Body of pancreas (tissue), 4 donors: ENCODE measurements around the gene A3GALT2. TPM values are rescaled to one million over a fixed set of nuclear protein-coding genes. Genes with fewer than 3 reads are reported as not detected.
A peak's percentile ranks its signal among the peaks of the same experiment; 100 is the strongest.

Source experiments
- ATAC-seq: fragments of 150-250 bp; one replicate; pipeline ENCODE4 v1.9.1; 2016
- DNase-seq, 4 donors: peaks; one replicate each; pipeline ENCODE4 v3.0.0-alpha.2; 2019
- H3K27ac ChIP-seq, 4 donors: fragments of 200-600 bp; sonication (generic); 1 replicate in 3 of 4; 2 replicates in 1 of 4; pipeline versions ENCODE4 v1.5.1 to v1.6.1; 2016 to 2019; ENCODE audit warnings: mild to moderate bottlenecking in 1 of 4, mixed read lengths in 1 of 4, moderate library complexity in 1 of 4
- H3K27me3 ChIP-seq, 2 donors: fragments of 200-600 bp; sonication (generic); one replicate each; pipeline ENCODE4 v1.6.0; 2016; ENCODE audit warnings: mild to moderate bottlenecking in 1 of 2
- H3K36me3 ChIP-seq, 2 donors: fragments of 200-600 bp; sonication (generic); replicated peaks in 1 of 2; 2 replicates each; pipeline ENCODE4 v1.5.1; 2016; ENCODE audit warnings: low read depth in 2 of 2; ENCODE audit not compliant: insufficient read depth in 1 of 2
- H3K4me1 ChIP-seq: fragments of 200-600 bp; sonication (generic); one replicate; pipeline ENCODE4 v1.6.0; 2016
- H3K4me3 ChIP-seq, 2 donors: fragments of 200-600 bp; sonication (generic); 1 replicate in 1 of 2; 2 replicates in 1 of 2; pipeline ENCODE4 v1.5.1; 2016 to 2019
- H3K9me3 ChIP-seq, 3 donors: fragments of 200-600 bp; sonication (generic); 1 replicate in 2 of 3; 2 replicates in 1 of 3; pipeline ENCODE4 v1.5.1; 2016
- CTCF ChIP-seq, 7 experiments: fragments of 450-650 bp in 4 of 7; fragments of 200-600 bp in 3 of 7; sonication (generic) in 3 of 7; IDR thresholded peaks; one replicate each; pipeline ENCODE4 v1.5.1; 2016 to 2019; ENCODE audit warnings: antibody characterized with exemption in 7 of 7
- POLR2A ChIP-seq, 3 donors: fragments of 450-650 bp; IDR thresholded peaks; one replicate each; pipeline ENCODE4 v1.6.1; 2016; ENCODE audit warnings: antibody characterized with exemption in 3 of 3, mild to moderate bottlenecking in 2 of 3
- WGBS, 2 donors: methylation state at CpG; one replicate each; pipeline ENCODE4 v1.1.5; 2017; 5-methylcytosine and 5-hydroxymethylcytosine counted together
- intact Hi-C: fragments of 100-400 bp; cut with DNase I; formaldehyde crosslinking; loops from one replicate; pipeline ENCODE4 v1.15.1; 2023
- total RNA-seq, 2 donors: library from RNA; depleted of rRNA; stranded (reverse); fragments of >200 nt; gene quantifications; one replicate each; pipeline ENCODE4 v1.1.0, GENCODE V29; 2016

The A3GALT2 gene
- total RNA-seq, 2 donors from 2014 or later = not detected

- H3K27me3 ChIP-seq = no peaks in the 10 kb centered on the region
- H3K9me3 ChIP-seq = no peaks in the 10 kb centered on the region
- peak in 3 of 4 donors; percentile 43 to 65 (median 43) for DNase-seq
- peaks cover 66% of the 10 kb centered on the region for H3K4me1 ChIP-seq
- WGBS, 2 donors = 54 to 62% methylated on average over 17 of the region's 17 CpGs
- H3K27ac ChIP-seq = peak overlapping the region in 3 of 4 donors; percentile 14 to 62 (median 44)
- intact Hi-C loops = no loop called here
- no peak for ATAC-seq
- TF ChIP-seq POLR2A (IDR thresholded peaks at IDR 0.05) (peak in 2 of 3 donors; percentile 5 to 6), CTCF (IDR thresholded peaks at IDR 0.05) (no peak)
- H3K36me3 ChIP-seq = peaks cover 18 to 24% of the 10 kb centered on the region in 2 donors
- H3K4me3 ChIP-seq = no peak overlapping the region
Measured at GRCh38 chr1:33334081-33334552, 13.2 kb upstream of the A3GALT2 start.

DNA sequence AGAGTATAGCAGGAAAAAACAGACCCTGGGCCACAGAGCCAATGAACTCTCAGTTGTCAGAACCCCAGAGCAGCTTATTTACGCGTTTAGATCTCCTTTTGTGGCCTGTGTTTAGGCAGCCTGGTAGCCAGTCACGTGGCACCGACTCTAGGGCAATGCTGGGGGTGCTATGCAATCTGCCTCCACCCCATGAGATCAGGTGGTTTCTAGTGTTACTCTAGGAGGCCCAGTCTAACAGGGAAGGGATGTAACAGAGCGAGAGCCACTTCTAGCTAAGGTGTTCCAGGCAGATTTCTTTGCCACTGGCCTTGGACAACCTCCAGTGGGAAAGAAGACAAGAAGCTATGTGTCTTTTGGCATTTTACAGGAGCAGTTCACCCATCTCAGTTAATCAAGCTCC lies 12.0 kb upstream of the A3GALT2 start:
- Histone ChIP-seq H3K9me3 (no peaks in the 10 kb centered on the region), H3K27ac (peak overlapping the region in 2 of 4 donors; percentile 19 to 44), H3K4me1 (peaks cover 57% of the 10 kb centered on the region), H3K27me3 (no peaks in the 10 kb centered on the region), H3K36me3 (peaks cover 26 to 32% of the 10 kb centered on the region in 2 donors), H3K4me3 (no peak overlapping the region)
- intact Hi-C loops = no loop called here
- WGBS, 2 donors = 69 to 71% methylated on average over 5 of the region's 5 CpGs
- no peak for TF ChIP-seq CTCF (IDR thresholded peaks at IDR 0.05)
- no peak for TF ChIP-seq POLR2A (IDR thresholded peaks at IDR 0.05)
- DNase-seq = no peak
- ATAC-seq = no peak

DNA sequence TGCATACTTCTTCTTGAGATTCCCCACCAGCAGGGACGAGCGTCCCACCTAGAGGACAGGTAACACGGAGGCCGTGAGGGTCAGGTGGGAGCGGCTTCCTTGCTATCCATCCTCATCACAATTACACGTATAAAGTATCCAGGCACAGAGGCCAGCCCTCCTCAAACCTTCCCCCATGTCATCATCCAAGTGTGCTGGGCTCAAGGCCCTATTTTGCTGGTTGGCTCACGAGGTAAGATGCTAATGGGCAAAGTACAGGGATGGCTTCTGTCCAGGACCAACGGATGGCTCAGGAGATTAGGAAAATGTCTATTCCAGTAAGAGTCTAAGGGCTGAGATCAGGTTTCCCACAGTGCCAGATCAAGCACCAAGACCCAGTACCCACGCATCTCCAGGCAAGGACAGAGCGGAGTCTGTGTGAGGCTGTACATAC lies 11.5 kb upstream of the A3GALT2 start:
- 74 to 81% methylated on average over 10 of the region's 10 CpGs for WGBS, 2 donors
- DNase-seq (peak in 1 of 4 donors; percentile 33), ATAC-seq (no peak)
- intact Hi-C loops = no loop called here
- Histone ChIP-seq H3K4me3 (no peak overlapping the region), H3K36me3 (peaks cover 26 to 35% of the 10 kb centered on the region in 2 donors), H3K27ac (peak overlapping the region in 3 of 4 donors; percentile 7 to 44 (median 19)), H3K4me1 (peaks cover 57% of the 10 kb centered on the region), H3K9me3 (no peaks in the 10 kb centered on the region), H3K27me3 (no peaks in the 10 kb centered on the region)
- TF ChIP-seq POLR2A (IDR thresholded peaks at IDR 0.05) (no peak), CTCF (IDR thresholded peaks at IDR 0.05) (no peak)

DNA sequence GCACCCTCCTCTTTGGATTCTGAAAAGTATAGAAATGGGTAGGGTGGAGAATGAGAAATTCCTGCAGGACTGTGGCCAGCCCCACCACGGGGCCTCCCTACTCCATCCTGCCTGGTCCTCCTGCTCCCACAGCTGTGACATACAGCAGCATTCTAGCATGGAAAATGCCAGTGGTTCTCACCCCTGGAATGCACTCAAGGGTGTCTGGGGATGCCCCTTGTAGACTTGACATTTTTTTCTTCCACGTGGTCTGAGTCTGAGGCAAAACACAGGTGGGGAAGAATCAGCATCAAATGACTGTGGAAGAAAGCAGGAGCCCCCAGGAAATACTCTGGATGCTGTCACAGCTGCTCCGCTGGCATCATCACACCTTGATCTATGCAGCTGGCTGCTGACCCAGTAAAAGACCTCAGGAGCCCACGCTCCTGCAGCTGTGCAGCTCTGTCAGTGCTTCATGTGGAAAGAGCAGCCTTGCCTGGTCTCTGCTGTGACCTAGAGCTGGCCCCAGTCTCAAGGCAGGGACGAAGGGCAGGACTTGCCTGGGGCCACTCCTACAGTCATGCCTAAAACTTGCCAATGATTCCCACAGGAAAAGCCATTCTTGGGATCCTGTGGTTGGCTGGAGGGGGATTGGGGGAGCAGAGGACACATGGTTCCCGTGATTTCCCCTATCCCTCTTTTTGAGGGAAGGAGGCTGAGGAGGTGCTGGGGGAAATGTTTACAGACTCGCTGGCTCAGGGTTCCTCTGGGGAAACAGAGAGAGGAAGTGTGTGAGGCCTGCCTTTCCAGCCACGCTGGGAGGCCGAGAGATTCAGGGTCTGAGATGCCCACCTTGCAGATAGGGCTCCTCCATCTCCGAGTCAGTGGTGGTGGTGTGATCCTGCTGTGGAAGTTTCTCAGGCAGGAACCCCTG lies 10.8 kb upstream of the A3GALT2 start:
- Histone ChIP-seq H3K9me3 (no peaks in the 10 kb centered on the region), H3K4me3 (no peak overlapping the region), H3K27ac (peak overlapping the region in 2 of 4 donors; percentile 1 to 44), H3K27me3 (no peaks in the 10 kb centered on the region), H3K36me3 (peaks cover 26 to 35% of the 10 kb centered on the region in 2 donors), H3K4me1 (peaks cover 52% of the 10 kb centered on the region)
- TF ChIP-seq CTCF (IDR thresholded peaks at IDR 0.05) = no peak
- DNase-seq (no peak), ATAC-seq (no peak)
- 76 to 83% methylated on average over 10 of the region's 10 CpGs for WGBS, 2 donors
- intact Hi-C loops = no loop called here
